ENCODE measurements around the gene CDK2. TPM values are rescaled to one million over a fixed set of nuclear protein-coding genes. Genes with fewer than 3 reads are reported as not detected.

The CDK2 gene
- total and polyA plus RNA-seq, 2 of the 4 experiments (the other 2 are of a cell fraction), result 42.5 to 61.7 TPM

GRCh38 chr12:56011509-56012090, 45.0 kb downstream of the CDK2 start:
- Histone ChIP-seq H3K9me1 (ENCODE audit: insufficient read depth, low read length) (peaks cover 7% of the 10 kb centered on the region), H4K5ac (ENCODE audit: low read depth, low read length) (no peak overlapping the region), H3K9ac (ENCODE audit: low read depth, low read length) (no peak overlapping the region), H4K20me1 (ENCODE audit: insufficient read depth, low read length) (no peaks in the 10 kb centered on the region), H3K4me1 (ENCODE audit: control insufficient read depth, insufficient read depth, low read length) (no peaks in the 10 kb centered on the region), H2AK9ac (replicated peaks; ENCODE audit: low read depth, low read length, poor library complexity) (no peak overlapping the region), H3K79me1 (ENCODE audit: low read depth in 1 of 2, low read length in 2 of 2) (peaks cover 3 to 12% of the 10 kb centered on the region in 2 experiments; a peak in 3 of 4 replicates), H2BK5ac (ENCODE audit: low read depth, low read length, poor library complexity, severe bottlenecking) (no peak overlapping the region), H3K23ac (ENCODE audit: low read depth, low read length) (0 out of 2 replicates have a peak overlapping the region, but pooled peaks have one; percentile 43), H2BK20ac (ENCODE audit: low read depth, low read length) (no peak overlapping the region), H3K4me3 (ENCODE audit: insufficient read depth, low read depth, low read length) (no peak overlapping the region), H3K4ac (ENCODE audit: low read depth, low read length) (no peak overlapping the region), H3K14ac (replicated peaks; ENCODE audit: low read depth, low read length) (no peak overlapping the region), H3K18ac (ENCODE audit: low read depth, low read length) (no peak overlapping the region), H3K27me3 (ENCODE audit: control insufficient read depth, insufficient read depth, low read length) (no peaks in the 10 kb centered on the region), H4K8ac (ENCODE audit: low read depth in 2 of 2, low read length in 2 of 2) (no peak overlapping the region), H3K36me3 (ENCODE audit: control insufficient read depth, insufficient read depth, low read length) (no peaks in the 10 kb centered on the region; the same call in 1 of the 2 replicates), H2BK15ac (ENCODE audit: low read depth, low read length) (no peak overlapping the region), H3K27ac (ENCODE audit: insufficient read depth, low read length) (no peak overlapping the region), H2AK5ac (ENCODE audit: low read depth, low read length) (no peak overlapping the region), H3K4me2 (ENCODE audit: low read depth, low read length) (no peak overlapping the region), H3K9me3 (ENCODE audit: control insufficient read depth, insufficient read depth, low read length) (no peaks in the 10 kb centered on the region), H2BK120ac (ENCODE audit: low read depth, low read length) (no peak overlapping the region), H2AFZ (replicated peaks; ENCODE audit: low read length, poor library complexity) (no peak overlapping the region), H3K56ac (ENCODE audit: extremely low read depth, insufficient read depth, low read length) (no peak overlapping the region), H4K91ac (ENCODE audit: insufficient read depth, low read depth, low read length) (no peak overlapping the region)
- intact Hi-C loops (cut with micrococcal nuclease) (no loop called here), in situ Hi-C loops (cut with MboI; ENCODE audit: low sequenced_read_pairs) (no loop called here), dilution Hi-C loops (cut with HindIII; ENCODE audit: low sequenced_read_pairs, unreplicated experiment) (no loop called here)
- CTCF ChIA-PET, result no interaction called here
- ATAC-seq (ENCODE audit: low read depth), result no peak
- POLR2A ChIA-PET (ENCODE audit: unreplicated experiment), result no interaction called here
- BruUV-seq (replicated peaks), result no TSS peak
- DNase-seq, result no peak
- TF ChIP-seq POLR2A (IDR thresholded peaks at IDR 0.05; ENCODE audit: low read depth, low read length) (no peak), CHD1 (IDR thresholded peaks at IDR 0.05; ENCODE audit: low read depth, low read length) (no peak), MAZ (IDR thresholded peaks at IDR 0.05; ENCODE audit: borderline replicate concordance, low read depth, low read length) (no peak), SMC3 (IDR thresholded peaks at IDR 0.05; ENCODE audit: low read depth, low read length) (no peak), MXI1 (IDR thresholded peaks at IDR 0.05; ENCODE audit: borderline replicate concordance, low read depth, low read length) (no peak), MAFK (IDR thresholded peaks at IDR 0.05; ENCODE audit: low read depth, low read length) (no peak), RAD21 (IDR thresholded peaks at IDR 0.05; ENCODE audit: low read length) (no peak), BHLHE40 (IDR thresholded peaks at IDR 0.05; ENCODE audit: low read depth, low read length) (no peak), CEBPB (IDR thresholded peaks at IDR 0.05; ENCODE audit: low read depth, low read length) (no peak), RFX5 (IDR thresholded peaks at IDR 0.05; ENCODE audit: low read depth, low read length) (no peak)
- TF ChIP-seq, protein P1, sequence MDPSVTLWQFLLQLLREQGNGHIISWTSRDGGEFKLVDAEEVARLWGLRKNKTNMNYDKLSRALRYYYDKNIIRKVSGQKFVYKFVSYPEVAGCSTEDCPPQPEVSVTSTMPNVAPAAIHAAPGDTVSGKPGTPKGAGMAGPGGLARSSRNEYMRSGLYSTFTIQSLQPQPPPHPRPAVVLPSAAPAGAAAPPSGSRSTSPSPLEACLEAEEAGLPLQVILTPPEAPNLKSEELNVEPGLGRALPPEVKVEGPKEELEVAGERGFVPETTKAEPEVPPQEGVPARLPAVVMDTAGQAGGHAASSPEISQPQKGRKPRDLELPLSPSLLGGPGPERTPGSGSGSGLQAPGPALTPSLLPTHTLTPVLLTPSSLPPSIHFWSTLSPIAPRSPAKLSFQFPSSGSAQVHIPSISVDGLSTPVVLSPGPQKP (IDR thresholded peaks at IDR 0.05; ENCODE audit: borderline replicate concordance, low read depth, low read length), result no peak
- TF ChIP-seq, protein P2, sequence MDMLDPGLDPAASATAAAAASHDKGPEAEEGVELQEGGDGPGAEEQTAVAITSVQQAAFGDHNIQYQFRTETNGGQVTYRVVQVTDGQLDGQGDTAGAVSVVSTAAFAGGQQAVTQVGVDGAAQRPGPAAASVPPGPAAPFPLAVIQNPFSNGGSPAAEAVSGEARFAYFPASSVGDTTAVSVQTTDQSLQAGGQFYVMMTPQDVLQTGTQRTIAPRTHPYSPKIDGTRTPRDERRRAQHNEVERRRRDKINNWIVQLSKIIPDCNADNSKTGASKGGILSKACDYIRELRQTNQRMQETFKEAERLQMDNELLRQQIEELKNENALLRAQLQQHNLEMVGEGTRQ (IDR thresholded peaks at IDR 0.05; ENCODE audit: low read depth, low read length), result no peak
- no CpG with 5 or more reads among the region's 2 CpGs for WGBS, 2 experiments (ENCODE audit: extremely low coverage in 2 of 2, insufficient read length in 1 of 2)
